HEK293 (cell line): ENCODE data around the gene FOXC2.

Experiments
- BCL11A ChIP-seq: fragments of 450-650 bp; formaldehyde crosslinking; IDR thresholded peaks from 2 replicates; pipeline ENCODE4 v1.5.1; 2016; ENCODE audit warnings: low read depth, missing biosample characterization, missing genetic modification characterization
- MZF1 ChIP-seq: fragments of 450-650 bp; formaldehyde crosslinking; IDR thresholded peaks from 2 replicates; pipeline ENCODE4 v1.5.1; 2017; ENCODE audit warnings: missing biosample characterization, missing genetic modification characterization, borderline replicate concordance
- YY1 ChIP-seq: fragments of 450-650 bp; formaldehyde crosslinking; IDR thresholded peaks from 2 replicates; pipeline ENCODE4 v1.5.1; 2018; ENCODE audit warnings: missing biosample characterization, missing genetic modification characterization
- ZFP37 ChIP-seq: fragments of 450-650 bp; formaldehyde crosslinking; IDR thresholded peaks from 2 replicates; pipeline ENCODE4 v1.5.1; 2016; ENCODE audit warnings: missing biosample characterization, missing genetic modification characterization
- ZNF24 ChIP-seq: fragments of 450-650 bp; formaldehyde crosslinking; IDR thresholded peaks from 2 replicates; pipeline ENCODE4 v1.5.1; 2016; ENCODE audit warnings: missing biosample characterization, missing genetic modification characterization
- ZNF660 ChIP-seq: fragments of 450-650 bp; IDR thresholded peaks from 2 replicates; pipeline ENCODE4 v1.5.1; 2018; ENCODE audit warnings: missing biosample characterization, mild to moderate bottlenecking, missing genetic modification characterization
- ZNF768 ChIP-seq: fragments of 450-650 bp; formaldehyde crosslinking; IDR thresholded peaks from 2 replicates; pipeline ENCODE4 v1.5.1; 2018; ENCODE audit warnings: missing biosample characterization, mild to moderate bottlenecking, missing genetic modification characterization
- TF ChIP-seq, protein P1 (sequence below): fragments of 450-650 bp; formaldehyde crosslinking; IDR thresholded peaks from 2 replicates; pipeline ENCODE4 v1.5.1; 2016; ENCODE audit warnings: missing biosample characterization, missing genetic modification characterization
- TF ChIP-seq, protein P2 (sequence below): sonication (generic); formaldehyde crosslinking; IDR thresholded peaks from 2 replicates; pipeline ENCODE4 v1.8.1; 2022; ENCODE audit warnings: mild to moderate bottlenecking, moderate library complexity, missing genetic modification reagents

DNA sequence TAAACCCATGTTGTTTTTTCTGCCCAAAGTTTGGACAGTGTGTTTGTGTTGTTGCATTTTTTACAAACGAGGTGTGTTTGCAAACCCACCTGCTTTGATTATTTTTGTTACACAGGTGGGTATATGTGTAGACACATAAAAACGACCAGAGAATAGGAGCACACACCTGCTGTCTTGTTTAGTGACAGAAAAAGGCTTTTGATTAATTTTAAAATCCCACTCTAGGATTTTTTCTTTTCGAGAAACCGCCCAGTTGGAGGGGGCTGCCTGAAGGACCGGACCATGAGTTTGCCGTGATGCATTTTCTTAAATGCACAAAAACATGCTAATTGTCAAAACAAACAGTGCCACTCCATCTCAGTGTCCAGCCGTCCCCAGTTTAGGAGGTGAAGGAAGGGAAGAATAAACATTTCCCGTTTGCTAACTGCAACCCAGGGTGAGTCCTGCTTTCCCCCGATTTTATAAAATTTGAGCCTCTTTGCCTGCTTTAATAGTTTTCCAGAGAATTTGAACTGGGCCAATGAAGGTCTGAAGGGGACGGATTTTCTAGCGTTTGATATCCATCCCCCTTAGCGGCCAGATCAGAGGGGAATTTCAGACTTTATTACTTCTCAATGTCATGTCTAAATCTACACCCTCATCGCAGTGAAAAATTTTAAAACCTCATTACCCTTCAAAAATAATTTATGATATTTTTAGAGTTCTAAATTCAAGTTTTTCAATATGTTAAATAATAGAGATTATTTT is 3.2 kb downstream of the FOXC2 start:
- TF ChIP-seq, protein P1, sequence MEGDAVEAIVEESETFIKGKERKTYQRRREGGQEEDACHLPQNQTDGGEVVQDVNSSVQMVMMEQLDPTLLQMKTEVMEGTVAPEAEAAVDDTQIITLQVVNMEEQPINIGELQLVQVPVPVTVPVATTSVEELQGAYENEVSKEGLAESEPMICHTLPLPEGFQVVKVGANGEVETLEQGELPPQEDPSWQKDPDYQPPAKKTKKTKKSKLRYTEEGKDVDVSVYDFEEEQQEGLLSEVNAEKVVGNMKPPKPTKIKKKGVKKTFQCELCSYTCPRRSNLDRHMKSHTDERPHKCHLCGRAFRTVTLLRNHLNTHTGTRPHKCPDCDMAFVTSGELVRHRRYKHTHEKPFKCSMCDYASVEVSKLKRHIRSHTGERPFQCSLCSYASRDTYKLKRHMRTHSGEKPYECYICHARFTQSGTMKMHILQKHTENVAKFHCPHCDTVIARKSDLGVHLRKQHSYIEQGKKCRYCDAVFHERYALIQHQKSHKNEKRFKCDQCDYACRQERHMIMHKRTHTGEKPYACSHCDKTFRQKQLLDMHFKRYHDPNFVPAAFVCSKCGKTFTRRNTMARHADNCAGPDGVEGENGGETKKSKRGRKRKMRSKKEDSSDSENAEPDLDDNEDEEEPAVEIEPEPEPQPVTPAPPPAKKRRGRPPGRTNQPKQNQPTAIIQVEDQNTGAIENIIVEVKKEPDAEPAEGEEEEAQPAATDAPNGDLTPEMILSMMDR (tag by site-specific recombination): no peak
- TF ChIP-seq MZF1 (tag by site-specific recombination): no peak
- no peak for TF ChIP-seq YY1
- no peak for TF ChIP-seq ZNF660 (tag by site-specific recombination)
- no peak for TF ChIP-seq ZNF768 (tag by site-specific recombination)
- no peak for TF ChIP-seq ZFP37 (tag by site-specific recombination)
- TF ChIP-seq, protein P2, sequence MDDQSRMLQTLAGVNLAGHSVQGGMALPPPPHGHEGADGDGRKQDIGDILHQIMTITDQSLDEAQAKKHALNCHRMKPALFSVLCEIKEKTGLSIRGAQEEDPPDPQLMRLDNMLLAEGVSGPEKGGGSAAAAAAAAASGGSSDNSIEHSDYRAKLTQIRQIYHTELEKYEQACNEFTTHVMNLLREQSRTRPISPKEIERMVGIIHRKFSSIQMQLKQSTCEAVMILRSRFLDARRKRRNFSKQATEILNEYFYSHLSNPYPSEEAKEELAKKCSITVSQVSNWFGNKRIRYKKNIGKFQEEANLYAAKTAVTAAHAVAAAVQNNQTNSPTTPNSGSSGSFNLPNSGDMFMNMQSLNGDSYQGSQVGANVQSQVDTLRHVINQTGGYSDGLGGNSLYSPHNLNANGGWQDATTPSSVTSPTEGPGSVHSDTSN (CRISPR knock-in tag): no peak
- no peak for TF ChIP-seq ZNF24 (tag by site-specific recombination)
- no peak for TF ChIP-seq BCL11A (tag by site-specific recombination)
